ENCODE data around the gene EEA1. TPM values are rescaled to one million over a fixed set of nuclear protein-coding genes. Genes with fewer than 3 reads are reported as not detected.

The EEA1 gene
- total RNA-seq, 3 donors from 2014 or later = 23.4 to 52.8 (median 27.2) TPM

GRCh38 chr12:92953747-92954146, 24.7 kb upstream of the EEA1 start:
- Histone ChIP-seq H3K4me3 (no peak overlapping the region), H3K27ac (no peak overlapping the region), H3K4me1 (no peaks in the 10 kb centered on the region), H3K36me3 (no peaks in the 10 kb centered on the region), H3K9me3 (peaks cover 10 to 12% of the 10 kb centered on the region in 2 donors), H3K27me3 (no peaks in the 10 kb centered on the region)
- DNase-seq (ENCODE audit: low spot score in 2 of 2) = no peak
- intact Hi-C loops (cut with DNase I; ENCODE audit: low total_unique reads) = loop anchor here (5.0 kb wide), 1 partner anchor 296 kb away; no protein-coding TSS in a partner anchor
- no peak for TF ChIP-seq POLR2A (IDR thresholded peaks at IDR 0.05)

GRCh38 chr12:92952394-92952793, 23.3 kb upstream of the EEA1 start:
- DNase-seq (ENCODE audit: low spot score in 2 of 2) = no peak
- peaks cover 10 to 12% of the 10 kb centered on the region in 2 donors for H3K9me3 ChIP-seq
- H3K36me3 ChIP-seq = no peaks in the 10 kb centered on the region
- no peaks in the 10 kb centered on the region for H3K27me3 ChIP-seq
- H3K4me3 ChIP-seq = no peak overlapping the region
- no peaks in the 10 kb centered on the region for H3K4me1 ChIP-seq
- H3K27ac ChIP-seq = no peak overlapping the region
- TF ChIP-seq POLR2A (IDR thresholded peaks at IDR 0.05) (no peak), CTCF (IDR thresholded peaks at IDR 0.05) (no peak), POLR2AphosphoS5 (IDR thresholded peaks at IDR 0.05) (no peak)
- intact Hi-C loops (cut with DNase I; ENCODE audit: low total_unique reads) = loop anchor here (5.0 kb wide), 1 partner anchor 295 kb away; no protein-coding TSS in a partner anchor

GRCh38 chr12:92951006-92951405, 21.9 kb upstream of the EEA1 start:
- TF ChIP-seq POLR2A (IDR thresholded peaks at IDR 0.05) (no peak), POLR2AphosphoS5 (IDR thresholded peaks at IDR 0.05) (no peak), CTCF (IDR thresholded peaks at IDR 0.05) (no peak)
- Histone ChIP-seq H3K4me3 (no peak overlapping the region), H3K27ac (no peak overlapping the region), H3K9me3 (peaks cover 10 to 12% of the 10 kb centered on the region in 2 donors), H3K36me3 (no peaks in the 10 kb centered on the region), H3K27me3 (no peaks in the 10 kb centered on the region), H3K4me1 (no peaks in the 10 kb centered on the region)
- no peak for DNase-seq (ENCODE audit: low spot score in 2 of 2)
- intact Hi-C loops (cut with DNase I; ENCODE audit: low total_unique reads) = loop anchor here (5.0 kb wide), 1 partner anchor 294 kb away; no protein-coding TSS in a partner anchor

- Histone ChIP-seq H3K27me3 (no peaks in the 10 kb centered on the region), H3K36me3 (no peaks in the 10 kb centered on the region), H3K9me3 (peaks cover 10 to 12% of the 10 kb centered on the region in 2 donors), H3K4me1 (no peaks in the 10 kb centered on the region), H3K4me3 (no peak overlapping the region), H3K27ac (no peak overlapping the region)
- TF ChIP-seq POLR2AphosphoS5 (IDR thresholded peaks at IDR 0.05) = no peak
- no peak for TF ChIP-seq CTCF (IDR thresholded peaks at IDR 0.05)
- no peak for TF ChIP-seq POLR2A (IDR thresholded peaks at IDR 0.05)
- intact Hi-C loops (cut with DNase I; ENCODE audit: low total_unique reads) = loop anchor here (5.0 kb wide), 1 partner anchor 293 kb away; no protein-coding TSS in a partner anchor
- no peak for DNase-seq (ENCODE audit: low spot score in 2 of 2)
Measured at GRCh38 chr12:92950011-92950410, 20.9 kb upstream of the EEA1 start.

- TF ChIP-seq CTCF (IDR thresholded peaks at IDR 0.05) = no peak
- no peak for TF ChIP-seq POLR2A (IDR thresholded peaks at IDR 0.05)
- no peak for TF ChIP-seq POLR2AphosphoS5 (IDR thresholded peaks at IDR 0.05)
- intact Hi-C loops (cut with DNase I; ENCODE audit: low total_unique reads) = no loop called here
- H3K36me3 ChIP-seq = no peaks in the 10 kb centered on the region
- H3K27me3 ChIP-seq = no peaks in the 10 kb centered on the region
- H3K9me3 ChIP-seq = peaks cover 9 to 10% of the 10 kb centered on the region in 2 donors
- no peak overlapping the region for H3K4me3 ChIP-seq
- no peak for DNase-seq (ENCODE audit: low spot score in 2 of 2)
- no peaks in the 10 kb centered on the region for H3K4me1 ChIP-seq
- H3K27ac ChIP-seq = no peak overlapping the region
Measured at GRCh38 chr12:92949466-92949865, 20.4 kb upstream of the EEA1 start.
